H4 (cell line): Measurements from ENCODE around the gene GMNC. TPM values are rescaled to one million over a fixed set of nuclear protein-coding genes. Genes with fewer than 3 reads are reported as not detected.

ENCODE experiments used
- DNase-seq: peaks from one replicate; pipeline ENCODE4 v3.0.0-alpha.2; 2015; ENCODE audit warnings: low spot score
- total RNA-seq: library from RNA; depleted of rRNA; stranded (reverse); fragments of >200 nt; shearing (Covaris generic); gene quantifications from 2 replicates; pipeline ENCODE4 v1.2.3, GENCODE V29; 2014

The GMNC gene
- total RNA-seq, 1 experiment from 2014 or later = not detected

- DNase-seq = no peak
Measured at GRCh38 chr3:190849607-190850006, 12.9 kb downstream of the GMNC start.

GRCh38 chr3:190848870-190849269 lies 13.6 kb downstream of the GMNC start:
- DNase-seq = no peak

GRCh38 chr3:190847436-190847835 lies 15.1 kb downstream of the GMNC start:
- DNase-seq = no peak

- DNase-seq = no peak
Measured at GRCh38 chr3:190840146-190840545, 22.3 kb downstream of the GMNC start.

GRCh38 chr3:190831225-190831624 lies 31.3 kb downstream of the GMNC start:
- DNase-seq = no peak

GRCh38 chr3:190830031-190830430 lies 32.5 kb downstream of the GMNC start:
- no peak for DNase-seq

GRCh38 chr3:190826018-190826417 lies 36.5 kb downstream of the GMNC start:
- DNase-seq = no peak

- DNase-seq = no peak
Measured at GRCh38 chr3:190825386-190826016, 37.0 kb downstream of the GMNC start.

- DNase-seq = peak; percentile 83
Measured at GRCh38 chr3:190811775-190812480, 50.6 kb downstream of the GMNC start.

- no peak for DNase-seq
Measured at GRCh38 chr3:190810957-190811356, 51.5 kb downstream of the GMNC start.

GRCh38 chr3:190809351-190809750 lies 53.1 kb downstream of the GMNC start:
- no peak for DNase-seq

GRCh38 chr3:190807719-190808375 lies 54.6 kb downstream of the GMNC start:
- no peak for DNase-seq
